ENCODE results near the gene SYNDIG1.

SYNDIG1 gene

DNA sequence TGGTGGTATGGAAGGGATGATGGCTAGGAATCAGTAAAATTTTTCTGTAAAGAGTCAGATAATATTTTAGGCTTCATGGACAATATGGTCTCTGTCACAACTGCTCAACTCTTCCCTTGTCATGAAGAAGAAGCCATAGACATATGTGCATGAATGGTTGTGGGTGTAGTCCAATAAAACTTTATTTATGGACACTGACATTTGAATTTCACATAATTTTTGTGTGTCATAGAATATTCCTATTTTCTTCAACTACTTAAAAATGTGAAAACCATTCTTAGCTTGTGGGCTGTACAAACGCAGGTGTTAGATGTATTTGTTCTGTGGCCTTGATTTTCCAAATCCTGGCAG, 59.9 kb downstream of the SYNDIG1 start:
- no peak for DNase-seq

DNA sequence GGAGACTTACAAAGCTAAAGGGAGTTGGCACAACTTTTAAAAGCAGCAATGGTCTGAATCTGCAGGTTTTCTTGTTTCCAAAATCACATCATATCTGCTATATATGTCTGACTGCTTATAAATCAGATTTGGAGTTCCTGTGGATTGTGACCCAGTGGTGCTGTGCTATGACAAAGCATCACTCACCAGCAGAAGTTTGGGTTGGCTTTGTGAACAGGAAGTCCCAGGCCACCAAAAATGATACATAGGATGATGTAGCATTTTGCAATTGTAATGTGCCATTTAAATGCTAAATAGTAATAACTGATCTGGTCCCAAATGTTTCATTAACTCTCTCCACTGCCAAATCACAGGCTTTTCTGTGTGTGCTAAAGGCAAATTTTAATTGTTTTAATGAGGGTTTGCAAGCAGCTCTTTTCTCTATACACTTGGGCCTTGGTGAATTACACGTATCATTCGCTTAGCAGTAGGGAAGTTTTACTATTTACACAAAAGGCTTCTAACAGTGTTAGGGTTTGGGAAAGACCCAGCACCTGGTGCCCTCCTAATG, 60.8 kb downstream of the SYNDIG1 start:
- no peak for DNase-seq

GRCh38 chr20:24531202-24531601, 61.8 kb downstream of the SYNDIG1 start:
- DNase-seq: no peak

- DNase-seq: no peak
Measured at GRCh38 chr20:24531631-24532419, 62.4 kb downstream of the SYNDIG1 start.

DNA sequence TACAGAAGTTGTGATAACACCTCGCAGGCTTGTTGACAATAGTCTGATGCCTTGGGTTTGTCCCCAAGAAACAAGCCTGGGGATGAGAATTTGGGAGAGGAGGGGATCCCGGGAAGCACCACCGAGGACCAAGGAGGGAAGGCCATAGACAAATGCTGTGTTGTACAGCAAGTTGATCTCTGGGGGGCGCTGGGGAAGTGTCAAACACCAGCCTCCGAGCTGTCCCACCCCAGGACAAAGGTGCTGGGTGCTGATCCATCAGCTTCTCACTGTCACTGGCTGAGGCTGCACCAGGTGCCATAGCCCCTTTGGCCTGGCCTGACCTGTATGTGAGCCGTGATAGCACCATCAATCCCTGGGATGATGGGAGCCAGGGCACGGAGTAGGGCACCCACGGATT, 64.0 kb downstream of the SYNDIG1 start:
- DNase-seq: no peak

GRCh38 chr20:24534282-24534681, 64.9 kb downstream of the SYNDIG1 start:
- no peak for DNase-seq

DNA sequence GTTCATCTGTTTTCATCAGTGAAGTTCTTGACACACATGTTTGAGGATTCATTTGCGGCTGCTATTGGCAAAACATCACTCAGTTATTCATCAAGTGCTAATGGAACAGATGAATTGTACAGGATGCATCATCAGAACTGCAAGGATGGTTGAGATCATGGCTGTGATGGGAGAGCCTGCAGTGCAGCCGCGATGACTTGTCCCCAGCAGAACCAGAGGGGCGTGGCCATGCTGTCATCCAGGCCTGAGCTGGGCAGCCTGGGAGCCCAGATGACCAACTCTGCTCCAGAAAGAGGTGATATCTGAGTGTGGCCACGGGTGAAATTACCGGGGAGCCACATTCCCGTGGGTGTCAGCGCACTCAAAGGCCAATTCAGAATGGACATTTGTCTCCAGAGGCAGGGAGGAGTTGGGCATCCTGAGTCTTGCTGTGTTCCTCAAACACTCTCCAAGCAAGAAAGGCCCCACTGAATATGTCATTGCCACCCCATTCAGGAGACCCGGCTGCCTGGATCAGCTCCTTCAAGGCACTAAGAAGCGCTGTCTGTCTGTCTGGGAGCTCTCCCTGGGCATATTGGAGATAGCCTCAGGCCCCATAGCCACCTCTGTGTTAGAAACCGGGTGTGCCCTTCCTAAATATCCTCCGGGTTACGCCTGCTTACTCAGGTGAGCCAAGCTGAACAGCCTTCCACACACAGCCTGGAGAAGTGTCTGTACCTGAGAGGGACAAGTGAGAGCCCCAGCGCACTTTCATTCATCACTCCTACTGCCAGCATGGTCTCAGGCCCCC, 66.7 kb downstream of the SYNDIG1 start:
- no peak for DNase-seq

DNA sequence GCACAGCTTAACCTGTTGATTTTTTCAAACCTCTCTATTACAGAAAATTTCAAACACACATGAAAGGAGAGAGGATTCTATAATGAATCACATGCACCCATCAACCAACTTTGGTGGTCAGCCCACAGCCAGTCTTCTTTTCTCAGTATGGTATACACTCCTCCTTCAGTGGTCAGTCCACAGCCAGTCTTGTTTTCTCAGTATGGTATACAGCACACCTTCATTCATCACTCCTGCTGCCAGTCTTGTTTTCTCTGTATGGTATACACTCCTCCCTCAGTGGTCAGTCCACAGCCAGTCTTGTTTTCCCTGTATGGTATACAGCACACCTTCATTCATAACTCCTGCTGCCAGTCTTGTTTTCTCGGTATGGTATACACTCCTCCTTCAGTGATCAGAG, 67.8 kb downstream of the SYNDIG1 start:
- DNase-seq: no peak

DNA sequence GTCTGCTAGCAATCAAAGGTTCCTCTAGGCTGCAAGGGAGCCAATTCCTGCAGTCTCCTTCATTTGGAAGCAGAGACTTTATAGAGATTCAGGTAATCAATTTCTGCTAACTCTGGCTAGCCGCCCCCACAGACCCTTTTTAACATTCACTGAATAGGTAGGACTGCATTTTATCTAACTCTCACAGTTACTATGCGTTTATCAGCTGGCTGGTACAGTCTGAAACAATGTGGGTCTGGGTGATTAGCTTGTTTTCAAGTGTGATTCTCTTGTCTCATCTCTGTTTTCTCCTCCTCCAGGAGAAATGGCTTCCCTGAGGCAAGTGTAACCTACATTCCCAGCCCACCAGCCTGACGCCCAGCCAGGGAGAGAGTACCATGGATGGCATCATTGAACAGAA, 73.3 kb downstream of the SYNDIG1 start:
- no peak for DNase-seq

DNA sequence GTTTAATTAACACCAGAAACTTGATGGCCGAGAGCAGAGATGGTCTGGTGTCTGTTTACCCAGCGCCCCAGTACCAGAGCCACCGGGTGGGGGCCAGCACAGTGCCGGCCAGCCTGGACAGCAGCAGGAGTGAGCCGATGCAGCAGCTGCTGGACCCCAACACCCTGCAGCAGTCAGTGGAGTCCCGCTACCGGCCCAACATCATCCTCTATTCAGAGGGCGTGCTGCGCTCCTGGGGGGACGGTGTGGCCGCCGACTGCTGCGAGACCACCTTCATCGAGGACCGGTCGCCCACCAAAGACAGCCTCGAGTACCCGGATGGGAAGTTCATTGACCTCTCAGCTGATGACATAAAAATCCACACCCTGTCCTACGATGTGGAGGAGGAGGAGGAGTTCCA, 73.7 kb downstream of the SYNDIG1 start:
- no peak for DNase-seq

DNA sequence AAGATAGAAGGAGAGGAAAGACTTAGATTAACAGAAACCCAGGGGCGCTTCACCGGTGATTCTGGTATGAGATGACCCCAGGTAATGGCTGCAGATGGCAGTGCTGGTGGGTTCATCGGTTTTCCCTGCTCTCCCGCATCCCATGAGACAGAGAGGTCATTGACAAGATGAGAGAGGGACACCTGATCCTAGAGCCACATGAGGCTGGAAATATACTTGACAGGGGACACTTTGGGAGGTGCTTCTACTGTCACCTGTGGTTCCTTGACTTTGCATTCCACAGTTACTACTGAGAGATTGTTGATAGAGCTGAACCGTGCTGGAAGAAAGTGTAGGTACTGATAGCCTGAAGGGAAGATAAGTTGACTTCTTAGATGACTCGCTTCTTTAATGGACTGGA, 74.3 kb downstream of the SYNDIG1 start:
- DNase-seq: no peak

DNA sequence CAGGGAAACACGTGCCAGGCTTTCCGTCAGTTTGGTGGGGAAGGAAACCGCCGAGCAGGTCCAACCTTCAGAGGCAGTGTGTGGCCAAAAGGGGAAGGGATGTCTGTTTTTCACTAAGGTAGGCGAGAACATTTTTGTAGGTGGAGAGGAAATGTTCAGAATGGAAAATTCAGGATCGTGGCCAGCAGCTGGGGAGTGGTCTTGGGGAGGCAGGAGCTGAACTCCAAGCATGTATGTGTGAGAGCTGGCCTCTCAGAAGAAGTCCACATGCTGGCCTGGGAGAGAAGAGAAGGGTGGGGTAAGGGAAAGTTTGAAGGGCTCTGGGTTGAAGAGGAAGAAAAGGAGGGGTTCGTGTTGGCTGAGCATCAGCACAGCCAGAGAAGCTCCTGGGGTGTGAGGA, 74.9 kb downstream of the SYNDIG1 start:
- DNase-seq: no peak

GRCh38 chr20:24545168-24545567, 75.7 kb downstream of the SYNDIG1 start:
- no peak for DNase-seq

DNA sequence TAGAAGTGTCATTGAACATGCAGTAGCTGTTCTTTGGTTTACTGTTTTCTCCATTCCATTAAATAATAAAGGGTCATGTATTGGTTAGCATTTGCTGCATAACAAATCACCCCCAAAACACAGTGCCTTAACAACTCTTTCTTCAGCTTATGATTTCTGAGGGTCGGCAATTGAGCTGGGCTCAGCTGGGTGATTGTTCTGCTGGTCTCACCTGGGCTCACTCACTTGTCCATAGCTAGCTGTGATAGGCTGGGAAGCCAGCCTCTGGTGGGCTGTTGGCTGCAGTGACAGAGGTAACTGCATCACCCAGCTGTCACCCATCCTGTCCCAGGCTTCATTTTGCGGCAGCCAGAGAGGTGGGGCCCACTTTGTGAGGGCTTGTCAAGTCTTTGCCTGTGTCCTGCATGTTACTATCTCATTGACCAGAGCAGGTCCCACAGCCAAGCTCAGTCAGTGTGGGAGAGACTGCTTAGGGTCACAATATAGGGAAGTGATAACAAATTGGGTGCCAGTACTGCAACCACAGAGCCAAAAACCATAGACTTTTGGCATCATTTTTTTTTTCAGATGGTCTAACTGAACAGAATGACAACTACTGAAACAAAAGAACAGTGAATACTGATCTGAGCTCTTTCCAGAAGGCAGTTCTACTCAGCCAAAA, 76.9 kb downstream of the SYNDIG1 start:
- DNase-seq: no peak

DNA sequence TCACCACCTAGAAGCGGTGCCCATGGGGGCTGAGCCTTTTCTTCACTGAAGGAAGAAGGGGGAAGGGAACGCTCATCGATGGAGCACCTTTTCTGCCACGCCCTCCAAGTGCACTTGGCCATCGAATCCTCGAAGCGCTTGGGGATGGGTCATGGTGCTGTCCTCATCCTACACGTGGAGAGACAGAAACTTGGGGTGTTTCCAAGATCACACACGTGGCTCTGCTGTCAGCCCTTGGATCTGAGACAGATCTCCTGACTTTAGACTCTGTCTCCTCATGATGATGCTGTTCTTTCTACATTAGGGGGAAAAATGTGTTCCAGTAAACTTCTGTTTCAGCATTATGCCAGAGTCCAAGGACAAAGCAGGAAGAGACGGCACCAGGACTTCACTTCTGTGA, 78.5 kb downstream of the SYNDIG1 start:
- no peak for DNase-seq

DNA sequence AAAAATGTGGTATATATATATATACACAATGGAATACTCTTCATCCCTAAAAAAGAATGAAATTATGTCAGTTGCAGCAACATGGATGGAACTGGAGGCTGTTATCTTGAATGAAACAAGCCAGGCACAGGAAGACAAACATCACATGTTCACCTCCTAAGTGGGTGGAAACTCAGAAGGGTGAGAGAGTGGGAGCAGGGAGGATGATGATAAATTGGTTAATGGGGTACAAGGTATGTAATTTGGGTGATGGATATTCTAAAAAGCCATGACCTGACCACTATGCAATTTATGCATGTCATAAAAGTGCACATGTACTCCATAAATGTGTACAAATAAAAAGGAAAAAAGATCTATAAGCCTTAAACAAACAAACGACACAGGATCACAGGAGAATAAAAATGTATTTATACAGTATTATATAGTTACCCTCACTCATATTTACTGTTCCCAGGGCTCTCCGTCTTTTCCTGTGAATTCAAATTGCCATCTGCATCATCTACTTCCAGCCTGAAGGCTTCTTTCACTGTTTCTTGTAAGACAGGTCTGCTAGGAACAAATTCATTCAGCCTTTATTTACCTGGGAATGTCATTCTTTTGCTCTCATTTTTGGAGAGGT, 89.8 kb downstream of the SYNDIG1 start:
- no peak for DNase-seq

DNA sequence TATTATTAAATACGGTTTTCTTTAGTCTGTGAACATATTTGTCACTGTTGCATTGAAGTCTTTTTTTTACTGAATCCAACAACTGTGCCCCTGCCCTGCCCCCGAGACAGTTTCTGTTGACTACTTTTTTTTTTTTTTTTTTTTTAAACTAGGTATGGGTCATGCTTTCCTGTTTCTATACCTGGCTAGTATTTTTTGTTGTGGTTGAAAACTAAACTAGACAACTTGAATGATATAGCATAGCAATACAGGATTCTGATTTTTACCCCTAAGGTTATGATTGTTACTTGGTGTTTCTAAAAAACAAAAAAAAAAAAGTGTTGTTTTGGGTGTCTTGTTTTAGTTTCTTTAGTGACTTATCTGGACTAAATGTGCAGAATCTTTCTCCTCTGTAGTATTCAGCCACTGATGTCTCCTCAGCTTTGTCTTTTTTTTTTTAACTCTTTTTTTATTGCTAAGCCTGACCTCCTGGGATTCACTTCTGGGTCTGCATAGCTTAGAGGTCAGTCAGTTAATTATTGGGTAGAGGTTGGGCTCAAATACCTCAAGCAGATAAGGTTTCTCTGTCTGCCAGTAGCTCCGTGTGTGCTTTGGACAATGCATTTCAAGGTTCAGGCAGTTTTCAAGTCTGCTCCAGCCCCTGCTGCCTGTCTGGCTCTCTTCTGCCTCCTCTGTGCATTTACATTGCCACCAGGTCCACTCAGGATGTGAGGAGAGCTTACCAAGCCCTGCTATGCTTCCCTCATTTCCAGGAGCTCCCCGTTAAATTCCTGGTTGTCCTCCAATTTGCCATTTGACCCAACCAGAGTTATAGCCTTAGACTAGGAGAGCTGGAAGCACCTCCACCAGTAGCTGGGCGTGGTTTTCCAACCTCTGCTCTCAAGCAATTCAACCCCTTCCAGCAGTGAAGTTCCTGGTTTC, 91.4 kb downstream of the SYNDIG1 start:
- DNase-seq: no peak

DNA sequence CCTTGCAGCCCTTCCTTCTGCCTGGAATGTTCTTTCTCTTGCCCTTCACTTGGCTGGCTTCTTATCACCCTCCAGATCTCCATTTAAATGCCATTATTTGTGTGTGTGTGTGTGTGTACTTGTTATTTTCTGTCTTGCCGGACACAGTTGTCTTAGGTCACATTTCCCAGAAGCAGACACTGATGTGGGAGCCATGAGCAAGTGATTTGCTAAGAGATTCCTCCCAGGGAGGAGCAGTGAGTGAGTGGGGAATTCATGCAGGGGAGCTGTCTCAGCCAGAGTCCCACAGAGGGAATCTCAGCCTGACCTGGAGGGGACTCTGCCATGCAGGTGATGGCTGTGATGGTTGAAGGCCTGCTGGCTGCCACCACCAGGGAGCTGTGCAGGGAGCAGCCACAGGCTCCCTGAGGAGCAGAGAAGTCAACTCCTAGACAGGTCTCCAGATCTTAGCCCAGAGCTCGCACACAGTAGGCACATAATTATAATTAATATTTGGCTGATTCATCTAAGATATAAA, 96.5 kb downstream of the SYNDIG1 start:
- no peak for DNase-seq

GRCh38 chr20:24566656-24567055, 97.2 kb downstream of the SYNDIG1 start:
- no peak for DNase-seq

- no peak for DNase-seq
Measured at GRCh38 chr20:24567508-24567907, 98.1 kb downstream of the SYNDIG1 start.

GRCh38 chr20:24568842-24569241, 99.4 kb downstream of the SYNDIG1 start:
- no peak for DNase-seq

GRCh38 chr20:24571159-24571558, 101.7 kb downstream of the SYNDIG1 start:
- no peak for DNase-seq
